GM21390 (cell line): Measurements from ENCODE around the gene FBH1.
"Not testable (repeated sequence)": the region's sequence is repeated elsewhere in the genome, so short reads cannot be mapped to it uniquely, and the experiment has no call there.

Source experiments
- ATAC-seq: cut with Tn5 transposase; IDR thresholded peaks from one replicate; pipeline ENCODE4 v1.9.1; 2021; ENCODE audit not compliant: unreplicated experiment

FBH1 gene

DNA sequence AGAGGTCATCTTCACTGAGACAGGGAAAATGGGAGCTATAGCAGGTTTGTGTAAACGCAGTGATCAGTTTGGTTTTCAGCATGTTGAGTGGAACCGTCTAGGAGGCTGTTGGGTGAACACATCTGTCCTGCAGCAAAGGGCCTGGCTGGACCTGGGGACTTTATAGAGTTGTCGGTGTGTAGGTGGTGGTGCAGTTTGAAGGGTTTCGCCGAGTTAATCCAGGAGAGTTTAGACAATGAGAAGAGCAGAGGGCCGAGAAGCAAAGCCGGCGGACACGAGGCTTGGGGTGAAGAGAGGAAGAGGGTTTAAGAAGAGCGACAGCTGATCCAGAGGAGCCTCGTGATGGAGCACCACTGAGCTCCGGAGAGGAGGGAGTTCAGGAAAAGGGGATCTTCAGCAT, 48.2 kb downstream of the FBH1 start:
- no peak for ATAC-seq

DNA sequence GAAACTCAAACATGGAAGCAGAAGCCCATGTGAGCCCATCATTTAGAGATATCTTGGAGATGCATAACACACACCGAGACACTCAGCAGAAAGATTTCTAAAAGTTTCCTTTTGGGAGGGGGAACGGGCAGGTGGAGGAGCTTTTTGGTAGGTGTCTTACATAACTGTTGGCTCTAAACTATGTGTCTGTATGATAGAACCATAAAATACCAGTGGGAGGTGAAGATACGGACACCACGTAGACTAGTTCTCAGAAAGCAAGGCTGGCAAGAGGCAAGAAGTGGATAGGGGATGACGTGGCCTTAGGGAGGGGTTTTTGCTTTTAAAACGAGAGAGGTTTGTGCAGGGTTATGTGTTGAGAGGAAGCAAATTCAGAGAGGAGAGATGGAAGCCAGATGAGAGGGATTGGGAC, 50.8 kb downstream of the FBH1 start:
- ATAC-seq = no peak

GRCh38 chr10:5941579-5941978, 51.5 kb downstream of the FBH1 start:
- no peak for ATAC-seq

DNA sequence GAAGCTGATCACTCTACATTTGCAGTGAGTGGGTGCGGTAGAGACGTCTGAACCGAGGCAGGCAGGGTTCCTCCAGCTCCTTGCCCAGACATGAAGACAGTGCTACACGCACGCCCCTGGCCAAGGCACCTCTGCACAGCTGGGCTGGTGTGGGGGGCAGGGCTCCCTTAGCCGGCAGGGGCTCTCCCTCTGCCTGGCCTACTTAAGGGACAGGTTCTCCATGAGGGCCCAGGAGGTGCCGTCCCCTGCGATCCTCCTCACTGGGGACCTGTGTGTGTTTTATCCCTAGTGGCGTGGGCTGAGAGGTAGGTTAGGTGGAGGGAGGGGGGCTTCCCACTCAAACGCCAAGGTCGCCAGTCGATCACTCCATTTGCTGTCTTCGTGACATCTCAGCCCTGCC, 52.0 kb downstream of the FBH1 start:
- ATAC-seq = no peak

DNA sequence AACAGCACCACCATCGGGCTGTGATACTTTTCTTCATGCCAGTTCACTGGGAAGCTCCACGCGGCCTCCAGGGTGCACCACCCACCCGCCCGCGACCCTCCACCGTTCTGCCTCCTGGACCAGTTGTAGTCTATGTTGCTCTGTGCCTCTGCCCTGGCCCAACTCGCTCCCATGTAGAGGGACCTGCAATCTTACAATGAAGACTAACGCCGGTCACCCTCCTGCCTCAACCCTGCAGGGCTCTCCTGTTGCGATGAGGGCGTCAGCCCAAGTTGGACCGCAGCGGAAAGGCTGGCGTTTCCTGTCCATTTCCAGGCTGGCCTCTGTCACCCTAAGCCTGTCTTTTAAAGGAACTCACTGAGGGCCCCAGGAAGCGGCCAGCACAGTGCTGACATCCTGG, 52.4 kb downstream of the FBH1 start:
- ATAC-seq = no peak

DNA sequence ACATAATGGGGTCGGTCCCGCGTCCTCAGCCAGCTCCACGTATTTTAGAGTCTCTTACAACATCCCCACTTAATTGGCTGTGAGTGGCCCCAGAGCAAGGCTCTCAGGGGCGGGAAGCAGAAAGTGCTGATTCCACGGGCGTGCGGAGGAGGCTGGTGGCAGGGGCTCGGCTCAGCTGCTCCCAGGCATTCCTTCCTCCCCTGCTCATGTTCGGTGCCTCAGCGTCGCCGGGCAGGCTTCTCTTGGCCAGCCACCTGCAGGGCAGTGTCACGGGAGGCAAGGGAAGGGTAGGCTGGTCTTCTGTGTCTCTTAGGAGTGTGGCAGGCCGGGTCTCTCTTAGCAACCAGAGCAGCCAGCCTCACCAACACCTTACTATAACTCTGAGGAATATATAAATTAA, 53.5 kb downstream of the FBH1 start:
- no peak for ATAC-seq

DNA sequence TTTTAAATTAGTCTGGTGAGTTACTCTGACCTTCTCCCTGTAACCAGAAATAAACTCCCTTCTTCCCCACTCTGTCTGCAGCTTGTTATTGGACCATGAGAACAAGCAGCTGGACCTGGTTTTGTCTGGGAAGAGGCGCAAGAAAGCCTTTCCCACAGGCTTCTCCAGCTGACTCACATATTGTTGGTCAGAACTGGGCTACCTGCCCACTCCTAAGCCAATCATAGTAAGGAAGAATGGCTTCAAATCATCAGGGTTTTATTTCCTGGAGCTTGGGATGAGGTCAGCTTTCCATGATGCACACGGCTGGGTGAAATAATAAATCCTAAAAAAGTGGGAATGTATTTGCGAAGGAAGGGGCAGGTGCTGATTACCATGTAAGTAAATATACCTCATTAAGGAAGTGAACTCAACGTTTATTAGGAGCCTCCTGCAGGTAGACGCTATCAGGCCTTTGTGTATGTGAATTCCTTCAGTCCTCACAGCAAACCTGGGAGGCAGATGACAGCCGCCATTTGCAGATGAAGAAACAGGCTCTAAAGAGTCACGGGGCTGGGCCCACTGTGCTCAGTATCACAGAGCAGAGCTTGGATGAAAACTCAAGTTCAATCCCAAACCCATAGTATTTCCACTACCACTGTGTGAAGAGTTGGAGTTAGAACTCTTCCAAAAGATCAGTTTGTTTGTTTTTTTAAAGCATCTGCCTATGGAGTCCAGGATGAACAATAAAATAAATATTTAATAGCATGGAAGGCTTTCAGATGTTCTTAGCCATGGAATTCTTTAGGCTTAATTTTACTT, 54.5 kb downstream of the FBH1 start:
- no peak for ATAC-seq

- ATAC-seq = no peak
Observed at GRCh38 chr10:5945190-5945509, 55.1 kb downstream of the FBH1 start.

- no peak for ATAC-seq
Observed at GRCh38 chr10:5945561-5946418, 55.7 kb downstream of the FBH1 start.

DNA sequence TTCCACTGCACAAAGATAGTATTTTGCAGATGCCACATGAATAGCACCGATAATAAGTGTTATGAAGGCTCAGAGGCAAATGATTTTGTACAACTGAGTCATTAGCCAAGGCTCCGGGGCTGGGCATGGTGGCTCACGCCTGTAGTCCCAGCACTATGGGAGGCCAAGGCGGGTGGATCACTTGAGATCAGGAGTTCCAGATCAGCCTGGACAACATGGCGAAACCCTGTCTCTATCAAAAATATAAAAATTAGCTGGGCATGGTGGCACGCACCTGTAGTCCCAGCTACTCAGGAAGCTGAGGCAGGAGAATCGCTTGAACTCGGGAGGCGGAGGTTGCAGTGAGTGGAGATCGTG, 56.4 kb downstream of the FBH1 start:
- not testable (repeated sequence) for ATAC-seq

GRCh38 chr10:5946786-5947185, 56.7 kb downstream of the FBH1 start:
- ATAC-seq = no peak

- no peak for ATAC-seq
Observed at GRCh38 chr10:5947471-5948207, 57.6 kb downstream of the FBH1 start.

DNA sequence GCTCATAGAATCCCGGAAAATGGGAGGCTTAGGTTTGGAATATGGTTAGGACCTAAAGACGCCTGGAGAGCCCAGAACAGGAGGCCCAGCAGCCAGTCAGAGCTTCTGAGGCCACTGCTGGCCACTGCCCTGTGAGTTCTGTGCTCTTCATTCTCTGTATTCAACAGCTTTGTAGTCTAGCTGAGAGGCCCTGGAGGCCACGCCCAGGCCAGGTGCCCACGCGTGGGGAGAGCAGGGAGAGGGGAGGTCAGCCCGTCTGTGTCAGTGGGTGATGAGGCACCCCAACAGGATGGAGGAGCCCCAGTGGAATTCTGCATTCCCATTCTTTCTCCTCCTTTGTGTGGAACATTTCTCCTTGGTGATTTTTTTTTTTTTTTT, 58.2 kb downstream of the FBH1 start:
- ATAC-seq = no peak

- no peak for ATAC-seq
Observed at GRCh38 chr10:5949009-5949759, 59.1 kb downstream of the FBH1 start.

DNA sequence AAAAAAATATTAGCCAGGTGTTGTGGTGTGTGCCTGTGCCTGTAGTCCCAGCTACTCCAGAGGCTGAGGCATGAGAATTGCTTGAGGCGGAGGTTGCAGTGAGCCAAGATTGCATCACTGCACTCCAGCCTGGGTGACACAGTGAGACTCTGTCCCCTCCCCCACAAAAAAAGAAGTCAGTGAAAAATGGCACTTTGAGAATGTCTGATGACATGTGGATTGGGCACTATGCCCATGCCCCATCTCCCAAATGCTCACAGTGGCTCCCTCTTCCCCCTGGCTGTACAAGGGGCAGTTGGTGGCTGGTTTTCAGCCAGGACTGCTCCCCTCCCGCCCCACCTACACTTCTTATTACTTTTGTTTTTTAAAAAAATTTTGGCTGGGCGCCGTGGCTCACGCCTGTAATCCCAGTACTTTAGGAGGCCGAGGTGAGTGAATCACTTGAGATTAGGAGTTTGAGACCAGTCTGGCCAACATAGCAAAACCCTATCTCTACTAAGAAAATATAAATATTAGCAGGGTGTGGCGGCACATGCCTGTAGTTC, 61.2 kb downstream of the FBH1 start:
- ATAC-seq = no peak

DNA sequence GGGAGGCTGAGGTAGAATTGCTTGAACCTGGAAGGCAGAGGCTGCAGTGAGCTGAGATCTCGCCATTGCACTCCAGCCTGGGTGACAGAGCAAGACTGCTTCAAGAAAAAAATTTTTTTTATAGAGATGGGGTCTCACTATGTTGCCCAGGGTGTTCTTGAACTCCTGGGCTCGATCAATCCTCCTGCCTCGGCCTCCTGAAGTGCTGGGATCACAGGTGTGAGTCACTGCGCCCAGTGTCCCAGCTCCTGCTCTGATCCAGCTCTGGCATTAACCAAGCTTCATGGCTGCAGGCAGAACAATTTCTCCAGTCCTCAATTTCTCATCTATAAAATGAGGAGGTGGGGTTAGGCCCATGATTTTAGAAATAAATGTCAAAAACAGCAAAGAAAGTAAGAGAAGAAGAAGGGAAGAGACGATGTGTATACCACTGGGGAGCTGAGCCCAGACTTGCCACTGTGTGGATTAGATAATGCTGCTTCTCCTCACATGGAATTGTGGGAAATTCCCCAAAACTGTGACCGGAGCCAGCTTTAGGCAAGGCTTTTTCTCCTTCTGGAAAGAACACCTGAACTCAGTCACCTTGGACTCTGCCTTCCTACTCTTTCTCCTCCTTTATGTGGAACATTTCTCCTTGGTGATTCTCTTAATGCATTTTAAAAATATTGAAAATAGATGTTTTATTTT, 61.8 kb downstream of the FBH1 start:
- ATAC-seq = no peak

GRCh38 chr10:5952731-5953385, 62.8 kb downstream of the FBH1 start:
- no peak for ATAC-seq

DNA sequence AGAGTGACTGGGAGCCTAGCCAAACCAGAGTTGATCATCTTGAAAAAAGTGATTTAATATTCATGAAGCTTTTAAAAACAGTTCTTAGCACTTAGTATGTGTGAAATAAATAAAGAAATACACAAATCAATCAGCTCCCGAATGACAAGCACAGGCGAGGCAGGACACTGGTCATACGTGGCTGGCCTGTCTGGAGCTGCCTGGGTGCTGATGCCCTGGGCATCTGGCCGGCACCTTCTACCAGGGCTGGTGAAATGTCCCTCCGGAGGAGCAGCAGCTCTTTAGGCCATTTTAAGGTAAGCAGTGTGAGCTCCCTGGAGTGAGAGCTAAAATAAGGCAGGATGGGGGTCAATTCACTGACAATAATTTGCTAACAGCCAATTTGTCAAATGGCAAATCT, 63.6 kb downstream of the FBH1 start:
- no peak for ATAC-seq

GRCh38 chr10:5956146-5956936, 66.3 kb downstream of the FBH1 start:
- ATAC-seq = no peak
